Esophagus squamous epithelium (tissue), 5 donors: ENCODE measurements around the gene RFPL3. TPM values are rescaled to one million over a fixed set of nuclear protein-coding genes. Genes with fewer than 3 reads are reported as not detected.
"Not testable (repeated sequence)": the region's sequence is repeated elsewhere in the genome, so short reads cannot be mapped to it uniquely, and the experiment has no call there.

Experiments
- DNase-seq: peaks from one replicate; lab custom pipeline; 2025; lab: John Stamatoyannopoulos, UW
- H3K27ac ChIP-seq, 4 donors: fragments of 200-600 bp; sonication (generic); one replicate each; pipeline ENCODE4 v1.5.1; 2016 to 2019; ENCODE audit warnings: mild to moderate bottlenecking in 1 of 4
- H3K27me3 ChIP-seq, 4 donors: fragments of 200-600 bp; sonication (generic); 1 replicate in 3 of 4; 2 replicates in 1 of 4; pipeline versions ENCODE4 v1.5.1 to v1.6.0; 2017 to 2021; ENCODE audit warnings: antibody characterized with exemption in 1 of 4
- H3K36me3 ChIP-seq, 3 donors: fragments of 200-600 bp; sonication (generic); one replicate each; pipeline ENCODE4 v1.5.1; 2016 to 2019
- H3K4me1 ChIP-seq, 3 donors: fragments of 200-600 bp; sonication (generic); one replicate each; pipeline ENCODE4 v1.5.1; 2017 to 2019
- H3K4me3 ChIP-seq, 4 donors: fragments of 200-600 bp; sonication (generic); 1 replicate in 3 of 4; 2 replicates in 1 of 4; pipeline ENCODE4 v1.5.1; 2016 to 2019; ENCODE audit warnings: mild to moderate bottlenecking in 2 of 4, moderate library complexity in 1 of 4
- H3K9me3 ChIP-seq, 3 donors: fragments of 200-600 bp; sonication (generic); one replicate each; pipeline ENCODE4 v1.5.1; 2016 to 2019
- CTCF ChIP-seq, 6 experiments: fragments of 450-650 bp in 4 of 6; fragments of 200-600 bp in 2 of 6; sonication (generic) in 2 of 6; IDR thresholded peaks; one replicate each; pipeline ENCODE4 v1.5.1; 2016 to 2019; ENCODE audit warnings: antibody characterized with exemption in 6 of 6, mild to moderate bottlenecking in 4 of 6, moderate library complexity in 4 of 6
- POLR2A ChIP-seq, 4 donors: fragments of 450-650 bp; IDR thresholded peaks; one replicate each; pipeline ENCODE4 v1.6.1; 2017; ENCODE audit warnings: antibody characterized with exemption in 4 of 4, mild to moderate bottlenecking in 4 of 4, moderate library complexity in 3 of 4
- WGBS, 2 donors: methylation state at CpG; one replicate each; pipeline ENCODE4 v1.1.5; 2018; 5-methylcytosine and 5-hydroxymethylcytosine counted together
- intact Hi-C: fragments of 100-400 bp; cut with DNase I; formaldehyde crosslinking; loops from one replicate; pipeline ENCODE4 v1.15.0; 2022
- total RNA-seq, 4 donors: library from RNA; depleted of rRNA; stranded (reverse); fragments of >200 nt; gene quantifications; one replicate each; pipeline ENCODE4 v1.1.0, GENCODE V29; 2016
- donor health status: DM: yes; HTN: yes; CAD: no.

RFPL3 gene
- total RNA-seq, 4 donors from 2014 or later = not detected

- Histone ChIP-seq H3K4me3 (no peak overlapping the region), H3K27me3 (peaks cover 0 to 35% (median 0%) of the 10 kb centered on the region in 4 donors), H3K36me3 (no peaks in the 10 kb centered on the region), H3K4me1 (peaks cover 0 to 18% (median 0%) of the 10 kb centered on the region in 3 donors), H3K27ac (no peak overlapping the region), H3K9me3 (no peaks in the 10 kb centered on the region)
- DNase-seq = no peak
- WGBS, 2 donors = 42 to 48% methylated on average over 8 to 10 of the region's 10 CpGs
- intact Hi-C loops = no loop called here
- TF ChIP-seq CTCF (IDR thresholded peaks at IDR 0.05) (no peak), POLR2A (IDR thresholded peaks at IDR 0.05) (no peak)
Observed at GRCh38 chr22:32336771-32337424, 20.8 kb upstream of the RFPL3 start.

GRCh38 chr22:32337425-32337824 lies 20.2 kb upstream of the RFPL3 start:
- DNase-seq, intact Hi-C loops, H3K4me3 ChIP-seq, H3K27ac ChIP-seq, H3K36me3 ChIP-seq, H3K9me3 ChIP-seq: not testable (repeated sequence)
- Histone ChIP-seq H3K4me1 (peaks cover 0 to 18% (median 0%) of the 10 kb centered on the region in 3 donors), H3K27me3 (peaks cover 0 to 30% (median 0%) of the 10 kb centered on the region in 4 donors)
- WGBS, 2 donors = 68 to 69% methylated on average over 6 of the region's 6 CpGs

GRCh38 chr22:32338757-32339156 lies 18.9 kb upstream of the RFPL3 start:
- 83 to 86% methylated on average over 10 of the region's 10 CpGs for WGBS, 2 donors
- H3K27ac ChIP-seq = no peak overlapping the region
- no peak overlapping the region for H3K4me3 ChIP-seq
- DNase-seq = no peak
- H3K4me1 ChIP-seq = peaks cover 0 to 18% (median 0%) of the 10 kb centered on the region in 3 donors
- H3K27me3 ChIP-seq = peaks cover 0 to 34% (median 0%) of the 10 kb centered on the region in 4 donors
- intact Hi-C loops = no loop called here
- H3K9me3 ChIP-seq = no peaks in the 10 kb centered on the region
- no peaks in the 10 kb centered on the region for H3K36me3 ChIP-seq
- no peak for TF ChIP-seq POLR2A (IDR thresholded peaks at IDR 0.05)
- TF ChIP-seq CTCF (IDR thresholded peaks at IDR 0.05) = no peak

GRCh38 chr22:32339190-32340012 lies 18.3 kb upstream of the RFPL3 start:
- Histone ChIP-seq H3K27me3 (peaks cover 0 to 34% (median 0%) of the 10 kb centered on the region in 4 donors), H3K27ac (no peak overlapping the region), H3K36me3 (no peaks in the 10 kb centered on the region), H3K4me1 (peaks cover 0 to 18% (median 0%) of the 10 kb centered on the region in 3 donors), H3K9me3 (no peaks in the 10 kb centered on the region), H3K4me3 (no peak overlapping the region)
- no peak for DNase-seq
- 85 to 89% methylated on average over 19 to 20 of the region's 23 CpGs for WGBS, 2 donors
- intact Hi-C loops = no loop called here
- TF ChIP-seq CTCF (IDR thresholded peaks at IDR 0.05) = no peak

GRCh38 chr22:32340411-32340810 lies 17.3 kb upstream of the RFPL3 start:
- Histone ChIP-seq H3K4me1 (peaks cover 0 to 18% (median 0%) of the 10 kb centered on the region in 3 donors), H3K36me3 (no peaks in the 10 kb centered on the region), H3K27ac (no peak overlapping the region), H3K4me3 (no peak overlapping the region), H3K9me3 (no peaks in the 10 kb centered on the region), H3K27me3 (peaks cover 0 to 30% (median 0%) of the 10 kb centered on the region in 4 donors)
- DNase-seq = no peak
- no peak for TF ChIP-seq POLR2A (IDR thresholded peaks at IDR 0.05)
- no peak for TF ChIP-seq CTCF (IDR thresholded peaks at IDR 0.05)
- intact Hi-C loops = no loop called here
- WGBS, 2 donors = 44 to 63% methylated on average over 10 of the region's 11 CpGs
